GM12878 (cell line): Measurements from ENCODE around the gene NSMCE3.
"Not testable (repeated sequence)": the region's sequence is repeated elsewhere in the genome, so short reads cannot be mapped to it uniquely, and the experiment has no call there.

Source experiments
- MYC ChIP-seq: IDR thresholded peaks from 2 replicates; pipeline ENCODE4 v1.6.1; 2011; ENCODE audit warnings: mild to moderate bottlenecking, low read length, moderate library complexity, inconsistent platforms; ENCODE audit not compliant: insufficient read depth, insufficient replicate concordance, insufficient read length, severe bottlenecking
- POLR2AphosphoS5 ChIP-seq: IDR thresholded peaks from 2 replicates; pipeline ENCODE4 v1.6.1; 2011; ENCODE audit warnings: mild to moderate bottlenecking, low read length, inconsistent platforms
- TAF1 ChIP-seq: IDR thresholded peaks from 2 replicates; pipeline ENCODE4 v1.6.1; 2011; ENCODE audit warnings: mild to moderate bottlenecking, low read depth, low read length, borderline replicate concordance
- ZSCAN29 ChIP-seq: fragments of 450-650 bp; IDR thresholded peaks from 2 replicates; pipeline ENCODE4 v1.6.1; 2017; ENCODE audit warnings: mild to moderate bottlenecking, moderate library complexity
- TF ChIP-seq, protein P1 (sequence below): IDR thresholded peaks from 2 replicates; pipeline ENCODE4 v1.6.1; 2011; ENCODE audit warnings: low read depth, mild to moderate bottlenecking, low read length, moderate library complexity, borderline replicate concordance; ENCODE audit errors: extremely low read depth
- TF ChIP-seq, protein P2 (sequence below), 3 experiments: IDR thresholded peaks in 2 of 3; conservative IDR thresholded peaks in 1 of 3; 2 replicates each; pipeline ENCODE4 v1.5.1; 2011; ENCODE audit warnings: low read depth in 3 of 3, low read length in 3 of 3, mild to moderate bottlenecking in 3 of 3, control low read depth in 2 of 3, moderate library complexity in 2 of 3, inconsistent platforms in 1 of 3, mixed read lengths in 1 of 3; ENCODE audit not compliant: control insufficient read depth in 2 of 3, insufficient read depth in 1 of 3; ENCODE audit errors: extremely low read depth in 1 of 3

DNA sequence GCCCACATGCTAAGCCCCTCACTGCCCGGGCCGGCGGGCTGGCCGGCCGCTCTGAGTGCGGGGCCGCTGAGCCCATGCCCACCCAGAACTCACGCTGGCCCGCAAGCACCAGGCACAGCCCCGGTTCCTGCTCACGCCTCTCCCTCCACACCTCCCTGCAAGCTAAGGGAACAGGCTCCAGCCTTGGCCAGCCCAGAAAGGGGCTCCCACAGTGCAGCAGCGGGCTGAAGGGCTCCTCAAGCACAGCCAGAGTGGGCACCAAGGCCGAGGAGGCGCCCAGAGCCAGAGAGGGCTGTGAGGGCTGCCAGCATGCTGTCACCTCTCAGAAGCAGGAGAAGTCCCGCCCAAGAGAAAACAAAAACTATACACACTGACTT lies 44.6 kb downstream of the NSMCE3 start:
- TF ChIP-seq TAF1, POLR2AphosphoS5, MYC, ZSCAN29: not testable (repeated sequence)
- TF ChIP-seq, protein P1, sequence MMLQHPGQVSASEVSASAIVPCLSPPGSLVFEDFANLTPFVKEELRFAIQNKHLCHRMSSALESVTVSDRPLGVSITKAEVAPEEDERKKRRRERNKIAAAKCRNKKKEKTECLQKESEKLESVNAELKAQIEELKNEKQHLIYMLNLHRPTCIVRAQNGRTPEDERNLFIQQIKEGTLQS = not testable (repeated sequence)
- TF ChIP-seq, protein P2, sequence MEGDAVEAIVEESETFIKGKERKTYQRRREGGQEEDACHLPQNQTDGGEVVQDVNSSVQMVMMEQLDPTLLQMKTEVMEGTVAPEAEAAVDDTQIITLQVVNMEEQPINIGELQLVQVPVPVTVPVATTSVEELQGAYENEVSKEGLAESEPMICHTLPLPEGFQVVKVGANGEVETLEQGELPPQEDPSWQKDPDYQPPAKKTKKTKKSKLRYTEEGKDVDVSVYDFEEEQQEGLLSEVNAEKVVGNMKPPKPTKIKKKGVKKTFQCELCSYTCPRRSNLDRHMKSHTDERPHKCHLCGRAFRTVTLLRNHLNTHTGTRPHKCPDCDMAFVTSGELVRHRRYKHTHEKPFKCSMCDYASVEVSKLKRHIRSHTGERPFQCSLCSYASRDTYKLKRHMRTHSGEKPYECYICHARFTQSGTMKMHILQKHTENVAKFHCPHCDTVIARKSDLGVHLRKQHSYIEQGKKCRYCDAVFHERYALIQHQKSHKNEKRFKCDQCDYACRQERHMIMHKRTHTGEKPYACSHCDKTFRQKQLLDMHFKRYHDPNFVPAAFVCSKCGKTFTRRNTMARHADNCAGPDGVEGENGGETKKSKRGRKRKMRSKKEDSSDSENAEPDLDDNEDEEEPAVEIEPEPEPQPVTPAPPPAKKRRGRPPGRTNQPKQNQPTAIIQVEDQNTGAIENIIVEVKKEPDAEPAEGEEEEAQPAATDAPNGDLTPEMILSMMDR (IDR thresholded peaks at IDR 0.05 in 2 of 3, conservative IDR thresholded peaks at IDR 0.05 in 1 of 3; ENCODE audit: control insufficient read depth in 2 of 3, extremely low read depth in 1 of 3, insufficient read depth in 1 of 3, low read depth in 3 of 3, low read length in 3 of 3) = not testable (repeated sequence)
